ENCODE data around the gene ARIH2. TPM values are rescaled to one million over a fixed set of nuclear protein-coding genes. Genes with fewer than 3 reads are reported as not detected.

Gene ARIH2
- total and polyA plus RNA-seq, 2 donors (not counting 3 experiments of a cell fraction or from before 2014, with no cell fraction given), result 59.7 to 85.5 TPM

- no peaks in the 10 kb centered on the region for H3K27me3 ChIP-seq (ENCODE audit: control insufficient read depth in 2 of 2, insufficient read depth in 2 of 2, low read length in 2 of 2)
- no peak overlapping the region for H3K4me3 ChIP-seq (replicated peaks in 1 of 3; ENCODE audit: insufficient read depth in 1 of 3, low read depth in 1 of 3, low read length in 3 of 3)
- TF ChIP-seq POLR2A (IDR thresholded peaks at IDR 0.05; ENCODE audit: low read depth, low read length) (no peak), MAX (IDR thresholded peaks at IDR 0.05; ENCODE audit: insufficient read depth, insufficient read length) (no peak), EZH2 (IDR thresholded peaks at IDR 0.05; ENCODE audit: borderline replicate concordance, low read depth, low read length, severe bottlenecking) (no peak), MYC (IDR thresholded peaks at IDR 0.05; ENCODE audit: low read depth, low read length) (no peak), POLR2AphosphoS5 (IDR thresholded peaks at IDR 0.05; ENCODE audit: insufficient read depth, low read depth, low read length) (no peak), FOS (IDR thresholded peaks at IDR 0.05; ENCODE audit: borderline replicate concordance, insufficient read depth, low read length) (no peak), CTCF (IDR thresholded peaks at IDR 0.05; ENCODE audit: extremely low read depth in 1 of 2, insufficient read depth in 1 of 2, low read depth in 1 of 2, low read length in 2 of 2) (no peak), JUN (IDR thresholded peaks at IDR 0.05; ENCODE audit: borderline replicate concordance, insufficient read depth, insufficient read length, low read depth) (no peak), GATA2 (IDR thresholded peaks at IDR 0.05; ENCODE audit: insufficient read depth, insufficient read length, low read depth, low read length) (no peak)
- intact Hi-C loops (cut with micrococcal nuclease) (no loop called here), dilution Hi-C loops (cut with MboI; ENCODE audit: extremely low pct_ligation_motif_present, low sequenced_read_pairs) (no loop called here)
- H2AFZ ChIP-seq (ENCODE audit: low read depth, low read length), result no peak overlapping the region
- DNase-seq (ENCODE audit: low read depth, low spot score) (no peak), FAIRE-seq (no peak)
- no peak overlapping the region for H3K9ac ChIP-seq (replicated peaks; ENCODE audit: extremely low read depth, insufficient read depth, low read length)
- H3K9me3 ChIP-seq (replicated peaks; ENCODE audit: control insufficient read depth, insufficient read depth, low read length), result no peaks in the 10 kb centered on the region
- no TSS peak for BruUV-seq (replicated peaks)
- H3K36me3 ChIP-seq (ENCODE audit: control insufficient read depth in 2 of 2, extremely low read depth in 1 of 2, insufficient read depth in 2 of 2, low read length in 2 of 2), result peaks cover 13 to 27% of the 10 kb centered on the region in 2 experiments
- ChIA-PET POLR2A (no interaction called here), CTCF (interaction anchor here (4.4 to 8.3 kb wide), 2 partner anchors 16 to 36 kb away, joined by 38 to 127 read pairs; partner anchors contain the start of genes P4HTM and WDR6)
- peaks cover 28% of the 10 kb centered on the region for H3K4me1 ChIP-seq (ENCODE audit: control insufficient read depth, extremely low read depth, insufficient read depth, low read length)
- H3K27ac ChIP-seq (ENCODE audit: insufficient read depth, low read depth, low read length), result no peak overlapping the region
- no peaks in the 10 kb centered on the region for H3K9me1 ChIP-seq (replicated peaks; ENCODE audit: control insufficient read depth, extremely low read depth, insufficient read depth, low read length)
- peaks cover 53% of the 10 kb centered on the region for H3K79me2 ChIP-seq (ENCODE audit: control insufficient read depth, insufficient read depth, low read length)
- no peak overlapping the region for H3K4me2 ChIP-seq (ENCODE audit: insufficient read depth, low read length)
- no peaks in the 10 kb centered on the region for H4K20me1 ChIP-seq (replicated peaks; ENCODE audit: control insufficient read depth, extremely low read depth, insufficient read depth, low read length)
Measured at GRCh38 chr3:49023775-49024174, 105.1 kb downstream of the ARIH2 start.

Measured in endothelial cell of umbilical vein (primary cell).